ENCODE results near the gene FBXO17. TPM values are rescaled to one million over a fixed set of nuclear protein-coding genes. Genes with fewer than 3 reads are reported as not detected.

FBXO17 gene
- total RNA-seq, 6 experiments from 2014 or later = 17.5 to 21.5 (median 18.7) TPM

- H3K4me1 Mint-ChIP-seq (ENCODE audit: low read depth) = peaks cover 26% of the 10 kb centered on the region
- TF ChIP-seq, protein P1, sequence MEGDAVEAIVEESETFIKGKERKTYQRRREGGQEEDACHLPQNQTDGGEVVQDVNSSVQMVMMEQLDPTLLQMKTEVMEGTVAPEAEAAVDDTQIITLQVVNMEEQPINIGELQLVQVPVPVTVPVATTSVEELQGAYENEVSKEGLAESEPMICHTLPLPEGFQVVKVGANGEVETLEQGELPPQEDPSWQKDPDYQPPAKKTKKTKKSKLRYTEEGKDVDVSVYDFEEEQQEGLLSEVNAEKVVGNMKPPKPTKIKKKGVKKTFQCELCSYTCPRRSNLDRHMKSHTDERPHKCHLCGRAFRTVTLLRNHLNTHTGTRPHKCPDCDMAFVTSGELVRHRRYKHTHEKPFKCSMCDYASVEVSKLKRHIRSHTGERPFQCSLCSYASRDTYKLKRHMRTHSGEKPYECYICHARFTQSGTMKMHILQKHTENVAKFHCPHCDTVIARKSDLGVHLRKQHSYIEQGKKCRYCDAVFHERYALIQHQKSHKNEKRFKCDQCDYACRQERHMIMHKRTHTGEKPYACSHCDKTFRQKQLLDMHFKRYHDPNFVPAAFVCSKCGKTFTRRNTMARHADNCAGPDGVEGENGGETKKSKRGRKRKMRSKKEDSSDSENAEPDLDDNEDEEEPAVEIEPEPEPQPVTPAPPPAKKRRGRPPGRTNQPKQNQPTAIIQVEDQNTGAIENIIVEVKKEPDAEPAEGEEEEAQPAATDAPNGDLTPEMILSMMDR (IDR thresholded peaks at IDR 0.05) = no peak
- no peak overlapping the region for H3K4me3 Mint-ChIP-seq
- 0 out of 2 replicates have a peak, but pooled peaks cover 4% of the 10 kb centered on the region for H3K36me3 Mint-ChIP-seq (ENCODE audit: low read depth)
- no peaks in the 10 kb centered on the region for H3K9me3 Mint-ChIP-seq
- H3K27ac Mint-ChIP-seq = no peak overlapping the region
- H3K27me3 Mint-ChIP-seq (ENCODE audit: insufficient read depth) = peaks cover 3% of the 10 kb centered on the region; the same call in 1 of the 2 replicates
- no peak for DNase-seq
Measured at GRCh38 chr19:38978326-38978689, 2.8 kb upstream of the FBXO17 start.

GRCh38 chr19:38977445-38978325 is 2.1 kb upstream of the FBXO17 start:
- no peaks in the 10 kb centered on the region for H3K9me3 Mint-ChIP-seq
- TF ChIP-seq, protein P1 (IDR thresholded peaks at IDR 0.05) = no peak
- H3K36me3 Mint-ChIP-seq (ENCODE audit: low read depth) = 0 out of 2 replicates have a peak, but pooled peaks cover 4% of the 10 kb centered on the region
- H3K27me3 Mint-ChIP-seq (ENCODE audit: insufficient read depth) = peaks cover 3% of the 10 kb centered on the region; the same call in 1 of the 2 replicates
- H3K27ac Mint-ChIP-seq = no peak overlapping the region
- no peak overlapping the region for H3K4me3 Mint-ChIP-seq
- peaks cover 26% of the 10 kb centered on the region for H3K4me1 Mint-ChIP-seq (ENCODE audit: low read depth)
- peak; percentile 36 for DNase-seq

DNA sequence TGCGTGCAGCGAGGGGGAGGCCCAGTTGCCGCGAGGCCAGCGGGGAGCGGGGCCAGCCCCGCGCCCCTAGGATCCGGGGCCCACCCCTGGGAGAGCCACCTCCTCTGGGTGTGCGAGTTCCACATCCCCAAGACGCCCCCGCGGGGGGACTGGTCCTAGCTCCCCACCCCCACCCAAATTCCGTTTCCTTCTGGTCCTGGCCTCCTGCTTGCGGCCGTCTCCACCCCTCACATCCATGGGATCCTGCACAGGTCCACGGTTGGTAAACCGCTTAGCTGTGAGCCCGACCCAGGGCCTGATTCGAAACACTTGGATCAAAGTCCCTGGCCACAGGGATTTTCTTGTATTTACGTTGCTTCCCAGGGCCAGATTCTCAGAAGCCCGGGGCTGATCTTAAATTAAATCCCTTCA is 324 bp upstream of the FBXO17 start:
- Mint-ChIP-seq H3K4me3 (peak overlapping the region; percentile 90), H3K36me3 (ENCODE audit: low read depth) (peaks cover 9% of the 10 kb centered on the region), H3K27ac (peak overlapping the region; percentile 90), H3K27me3 (ENCODE audit: insufficient read depth) (peaks cover 8% of the 10 kb centered on the region; the same call in 1 of the 2 replicates), H3K9me3 (no peaks in the 10 kb centered on the region), H3K4me1 (ENCODE audit: low read depth) (peaks cover 35% of the 10 kb centered on the region)
- TF ChIP-seq, protein P1 (IDR thresholded peaks at IDR 0.05) = no peak
- no peak for DNase-seq

- Mint-ChIP-seq H3K27me3 (ENCODE audit: insufficient read depth) (peaks cover 8% of the 10 kb centered on the region; the same call in 1 of the 2 replicates), H3K9me3 (no peaks in the 10 kb centered on the region), H3K4me1 (ENCODE audit: low read depth) (peaks cover 40% of the 10 kb centered on the region), H3K4me3 (peak overlapping the region; percentile 93), H3K27ac (peak overlapping the region; percentile 92), H3K36me3 (ENCODE audit: low read depth) (peaks cover 5% of the 10 kb centered on the region)
- TF ChIP-seq, protein P1 (IDR thresholded peaks at IDR 0.05) = peak; percentile 29; the same call in 1 of the 2 replicates
- DNase-seq = no peak
Measured at GRCh38 chr19:38974624-38975213, 823 bp downstream of the FBXO17 start.

GRCh38 chr19:38971672-38972071 is 3.9 kb downstream of the FBXO17 start:
- Mint-ChIP-seq H3K4me3 (no peak overlapping the region), H3K4me1 (ENCODE audit: low read depth) (peaks cover 43% of the 10 kb centered on the region), H3K9me3 (no peaks in the 10 kb centered on the region), H3K27ac (no peak overlapping the region), H3K27me3 (ENCODE audit: insufficient read depth) (peaks cover 8% of the 10 kb centered on the region; the same call in 1 of the 2 replicates), H3K36me3 (ENCODE audit: low read depth) (peaks cover 5% of the 10 kb centered on the region)
- DNase-seq = no peak
- TF ChIP-seq, protein P1 (IDR thresholded peaks at IDR 0.05) = no peak
